IMR-90 (cell line): ENCODE results near the gene SLC26A4. TPM values are rescaled to one million over a fixed set of nuclear protein-coding genes. Genes with fewer than 3 reads are reported as not detected.

Experiments used
- ATAC-seq: fragments of 200-7000 bp; cut with Tn5 transposase; 2 replicates; pipeline ENCODE4 v1.9.1; 2020; ENCODE audit warnings: low read depth, mild to moderate bottlenecking, moderate library complexity
- BruUV-seq: library from RNA; stranded (reverse); fragments of 400-500 nt; replicated peaks from 2 replicates; lab custom pipeline; 2021; lab: Mats Ljungman, UMichigan
- CTCF ChIA-PET: fragments of 300-600 bp; formaldehyde crosslinking; extraction: SDS; loops from one replicate; lab custom pipeline; 2021; ENCODE audit warnings: antibody characterized with exemption; lab: Yijun Ruan, JAX
- POLR2A ChIA-PET: fragments of 300-600 bp; sonication (Branson Sonifier 250); formaldehyde crosslinking; loops from one replicate; lab custom pipeline; 2022; ENCODE audit warnings: antibody characterized with exemption; ENCODE audit not compliant: unreplicated experiment; lab: Charles Lee
- DNase-seq: peaks from one replicate; pipeline ENCODE4 v3.0.0; 2013
- H2AFZ ChIP-seq: replicated peaks from 2 replicates; pipeline ENCODE3; 2013; ENCODE audit warnings: low read length, mild to moderate bottlenecking; ENCODE audit not compliant: poor library complexity
- H2AK5ac ChIP-seq: 2 replicates; pipeline ENCODE4 v1.6.1; 2013; ENCODE audit warnings: low read depth, low read length, inconsistent platforms
- H2AK9ac ChIP-seq: replicated peaks from 2 replicates; pipeline ENCODE3; 2013; ENCODE audit warnings: mild to moderate bottlenecking, low read depth, low read length, moderate library complexity; ENCODE audit not compliant: poor library complexity
- H2BK120ac ChIP-seq: 2 replicates; pipeline ENCODE4 v1.6.1; 2013; ENCODE audit warnings: low read depth, low read length, inconsistent platforms
- H2BK15ac ChIP-seq: 3 replicates; pipeline ENCODE4 v1.6.1; 2013; ENCODE audit warnings: low read depth, low read length, inconsistent platforms
- H2BK20ac ChIP-seq: 2 replicates; pipeline ENCODE4 v1.6.1; 2013; ENCODE audit warnings: low read depth, mild to moderate bottlenecking, inconsistent platforms, low read length, moderate library complexity
- H2BK5ac ChIP-seq: 2 replicates; pipeline ENCODE4 v1.6.1; 2013; ENCODE audit warnings: mild to moderate bottlenecking, low read depth, low read length, inconsistent platforms; ENCODE audit not compliant: poor library complexity, severe bottlenecking
- H3K14ac ChIP-seq: replicated peaks from 2 replicates; pipeline ENCODE4 v1.6.1; 2013; ENCODE audit warnings: low read depth, low read length, inconsistent platforms
- H3K18ac ChIP-seq: 2 replicates; pipeline ENCODE4 v1.6.1; 2013; ENCODE audit warnings: low read depth, low read length, control low read depth
- H3K23ac ChIP-seq: 2 replicates; pipeline ENCODE4 v1.6.1; 2013; ENCODE audit warnings: low read depth, low read length, inconsistent platforms
- H3K27ac ChIP-seq: 2 replicates; pipeline ENCODE4 v1.5.1; 2013; ENCODE audit warnings: mild to moderate bottlenecking, control low read depth, low read length; ENCODE audit not compliant: insufficient read depth
- H3K27me3 ChIP-seq: 2 replicates; pipeline ENCODE4 v1.6.1; 2013; ENCODE audit warnings: low read length; ENCODE audit not compliant: control insufficient read depth, insufficient read depth
- H3K36me3 ChIP-seq: 2 replicates; pipeline ENCODE4 v1.6.1; 2013; ENCODE audit warnings: low read length, mixed read lengths; ENCODE audit not compliant: control insufficient read depth, insufficient read depth
- H3K4ac ChIP-seq: 2 replicates; pipeline ENCODE4 v1.6.1; 2013; ENCODE audit warnings: low read depth, low read length, inconsistent platforms
- H3K4me1 ChIP-seq: 2 replicates; pipeline ENCODE4 v1.6.1; 2013; ENCODE audit warnings: low read length, mixed read lengths; ENCODE audit not compliant: control insufficient read depth, insufficient read depth
- H3K4me2 ChIP-seq: 2 replicates; pipeline ENCODE4 v1.6.1; 2013; ENCODE audit warnings: low read depth, mild to moderate bottlenecking, control low read depth, low read length, moderate library complexity
- H3K4me3 ChIP-seq: 2 replicates; pipeline ENCODE4 v1.5.1; 2013; ENCODE audit warnings: low read depth, mild to moderate bottlenecking, control low read depth, low read length, moderate library complexity; ENCODE audit not compliant: insufficient read depth
- H3K56ac ChIP-seq: 2 replicates; pipeline ENCODE4 v1.6.1; 2013; ENCODE audit warnings: low read length, inconsistent platforms; ENCODE audit not compliant: insufficient read depth; ENCODE audit errors: extremely low read depth
- H3K79me1 ChIP-seq, 2 experiments: 2 replicates each; pipeline ENCODE4 v1.6.1; 2013; ENCODE audit warnings: low read length in 2 of 2, inconsistent platforms in 1 of 2, low read depth in 1 of 2
- H3K9ac ChIP-seq: 2 replicates; pipeline ENCODE4 v1.6.1; 2013; ENCODE audit warnings: low read depth, low read length, control low read depth
- H3K9me1 ChIP-seq: 2 replicates; pipeline ENCODE4 v1.6.1; 2013; ENCODE audit warnings: low read length, inconsistent platforms; ENCODE audit not compliant: insufficient read depth
- H3K9me3 ChIP-seq: 2 replicates; pipeline ENCODE4 v1.6.1; 2013; ENCODE audit warnings: low read length; ENCODE audit not compliant: control insufficient read depth, insufficient read depth
- H4K20me1 ChIP-seq: 2 replicates; pipeline ENCODE4 v1.6.1; 2013; ENCODE audit warnings: low read length, inconsistent platforms; ENCODE audit not compliant: insufficient read depth
- H4K5ac ChIP-seq: 2 replicates; pipeline ENCODE4 v1.6.1; 2013; ENCODE audit warnings: mild to moderate bottlenecking, low read depth, low read length, control low read depth
- H4K8ac ChIP-seq, 2 experiments: 2 replicates each; pipeline ENCODE4 v1.6.1; 2013; ENCODE audit warnings: low read depth in 2 of 2, low read length in 2 of 2, control low read depth in 1 of 2, inconsistent platforms in 1 of 2
- H4K91ac ChIP-seq: 2 replicates; pipeline ENCODE4 v1.6.1; 2013; ENCODE audit warnings: low read depth, low read length, inconsistent platforms; ENCODE audit not compliant: insufficient read depth
- BHLHE40 ChIP-seq: fragments of 150-350 bp; IDR thresholded peaks from 2 replicates; pipeline ENCODE4 v1.6.1; 2016; ENCODE audit warnings: mild to moderate bottlenecking, low read depth, low read length
- FOS ChIP-seq: fragments of 150-350 bp; IDR thresholded peaks from 2 replicates; pipeline ENCODE4 v1.6.1; 2016; ENCODE audit warnings: low read depth, low read length
- MAFK ChIP-seq: IDR thresholded peaks from 2 replicates; pipeline ENCODE4 v1.6.1; 2012; ENCODE audit warnings: low read depth, low read length, improper control_type of control experiment
- NFE2L2 ChIP-seq: fragments of 150-350 bp; IDR thresholded peaks from 2 replicates; pipeline ENCODE4 v1.6.1; 2016; ENCODE audit warnings: low read depth, mild to moderate bottlenecking, low read length
- POLR2A ChIP-seq: IDR thresholded peaks from 2 replicates; pipeline ENCODE4 v1.6.1; 2012; ENCODE audit warnings: mild to moderate bottlenecking, low read depth, low read length
- RAD21 ChIP-seq: IDR thresholded peaks from 2 replicates; pipeline ENCODE4 v1.6.1; 2012; ENCODE audit warnings: low read length, improper control_type of control experiment
- RCOR1 ChIP-seq: IDR thresholded peaks from 2 replicates; pipeline ENCODE4 v1.6.1; 2012; ENCODE audit warnings: mild to moderate bottlenecking, low read length, improper control_type of control experiment; ENCODE audit not compliant: insufficient replicate concordance
- RFX5 ChIP-seq: IDR thresholded peaks from 2 replicates; pipeline ENCODE4 v1.8.0; 2012; ENCODE audit warnings: low read depth, mild to moderate bottlenecking, low read length, moderate library complexity
- SMC3 ChIP-seq: fragments of 150-350 bp; IDR thresholded peaks from 2 replicates; pipeline ENCODE4 v1.6.1; 2016; ENCODE audit warnings: low read depth, mild to moderate bottlenecking, antibody characterized with exemption, low read length, moderate library complexity
- USF2 ChIP-seq: fragments of 150-350 bp; IDR thresholded peaks from 2 replicates; pipeline ENCODE4 v1.6.1; 2017; ENCODE audit warnings: mild to moderate bottlenecking, antibody characterized with exemption, low read length, low read depth
- dilution Hi-C: fragments of 300-500 bp; cut with HindIII; formaldehyde crosslinking; loops from one replicate; pipeline ENCODE4 v1.14.3; 2018; ENCODE audit warnings: low sequenced_read_pairs; ENCODE audit not compliant: unreplicated experiment
- in situ Hi-C: fragments of 300-500 bp; cut with MboI; formaldehyde crosslinking; loops from 3 replicates; pipeline ENCODE4 v1.14.3; 2019; ENCODE audit warnings: low sequenced_read_pairs, inconsistent platforms, mixed read lengths
- intact Hi-C: fragments of 100-400 bp; cut with micrococcal nuclease; formaldehyde crosslinking; loops from 2 replicates; pipeline ENCODE4 v1.10.0; 2022
- polyA plus RNA-seq, 3 experiments: library from polyadenylated mRNA; depleted of rRNA; stranded (reverse); fragments of >200 nt; gene quantifications; 2 replicates each; pipeline ENCODE4 v1.2.3, GENCODE V29; 2012; ENCODE audit warnings: low replicate concordance in 1 of 3
- total RNA-seq: library from RNA; depleted of rRNA; stranded (reverse); fragments of >200 nt; gene quantifications from 2 replicates; pipeline ENCODE4 v1.2.3, GENCODE V29; 2012

The SLC26A4 gene
- total and polyA plus RNA-seq, 2 of the 4 experiments (the other 2 are of a cell fraction), result 0.09 to 1.1 TPM

GRCh38 chr7:107658467-107658866 lies 2.2 kb upstream of the SLC26A4 start:
- H3K9me1 ChIP-seq, result no peaks in the 10 kb centered on the region
- TF ChIP-seq MAFK, result no peak
- TF ChIP-seq USF2, result no peak
- no peak for TF ChIP-seq RCOR1
- TF ChIP-seq RFX5, result no peak
- no peak for TF ChIP-seq FOS
- TF ChIP-seq NFE2L2, result no peak
- TF ChIP-seq POLR2A, result no peak
- TF ChIP-seq SMC3, result no peak
- no peak for TF ChIP-seq BHLHE40
- no peak for TF ChIP-seq RAD21
- peaks cover 5% of the 10 kb centered on the region for H3K4me1 ChIP-seq
- peaks cover 24% of the 10 kb centered on the region for H3K27me3 ChIP-seq
- no peak overlapping the region for H4K5ac ChIP-seq
- BruUV-seq, result no TSS peak
- POLR2A ChIA-PET, result interaction anchor here (0.6 kb wide), 1 partner anchor 163 kb away, joined by 4 read pairs; no protein-coding TSS in a partner anchor
- dilution Hi-C loops, result no loop called here
- H3K36me3 ChIP-seq, result no peaks in the 10 kb centered on the region
- H2AFZ ChIP-seq, result no peak overlapping the region
- H4K8ac ChIP-seq, result no peak overlapping the region
- H3K56ac ChIP-seq, result no peak overlapping the region
- no peak overlapping the region for H2AK9ac ChIP-seq
- in situ Hi-C loops, result no loop called here
- no peak overlapping the region for H3K18ac ChIP-seq
- H2BK120ac ChIP-seq, result no peak overlapping the region
- H2BK15ac ChIP-seq, result no peak overlapping the region
- no peak overlapping the region for H4K91ac ChIP-seq
- no peak overlapping the region for H2BK5ac ChIP-seq
- H3K9me3 ChIP-seq, result no peaks in the 10 kb centered on the region
- no peak overlapping the region for H3K4me3 ChIP-seq
- no peak overlapping the region for H3K4me2 ChIP-seq
- H3K9ac ChIP-seq, result no peak overlapping the region
- H4K20me1 ChIP-seq, result no peaks in the 10 kb centered on the region
- no peak overlapping the region for H3K14ac ChIP-seq
- CTCF ChIA-PET, result no interaction called here
- H2BK20ac ChIP-seq, result no peak overlapping the region
- ATAC-seq (no peak), DNase-seq (no peak)
- no peak overlapping the region for H3K27ac ChIP-seq
- H3K4ac ChIP-seq, result no peak overlapping the region
- intact Hi-C loops, result no loop called here
- no peak overlapping the region for H3K23ac ChIP-seq
- H2AK5ac ChIP-seq, result no peak overlapping the region
- H3K79me1 ChIP-seq, result no peaks in the 10 kb centered on the region
